GM23338 (cell line): ENCODE results near the gene PDE6C.

Experiments
- CREB1 ChIP-seq: fragments of 250-450 bp; sonication (Bioruptor Pico); IDR thresholded peaks from 2 replicates; pipeline ENCODE4 v1.5.0; 2020; ENCODE audit warnings: low read depth, mild to moderate bottlenecking, moderate library complexity
- ETS1 ChIP-seq: IDR thresholded peaks from 2 replicates; pipeline ENCODE4 v1.6.1; 2016; ENCODE audit warnings: antibody characterized with exemption
- EZH2 ChIP-seq: fragments of 200-600 bp; sonication (generic); IDR thresholded peaks from one replicate; pipeline ENCODE4 v1.8.0; 2017; ENCODE audit warnings: antibody characterized with exemption, mild to moderate bottlenecking, low read depth; ENCODE audit not compliant: unreplicated experiment
- EZH2phosphoT487 ChIP-seq: fragments of 200-600 bp; sonication (generic); IDR thresholded peaks from one replicate; pipeline ENCODE4 v1.8.1; 2018; ENCODE audit warnings: antibody characterized with exemption; ENCODE audit not compliant: unreplicated experiment
- POLR2AphosphoS5 ChIP-seq: IDR thresholded peaks from 2 replicates; pipeline ENCODE4 v1.6.1; 2016; ENCODE audit warnings: antibody characterized with exemption, low read depth
- REST ChIP-seq: IDR thresholded peaks from one replicate; pipeline ENCODE4 v1.6.1; 2018; ENCODE audit warnings: antibody characterized with exemption; ENCODE audit not compliant: unreplicated experiment
- STAT1 ChIP-seq: IDR thresholded peaks from one replicate; pipeline ENCODE4 v1.6.1; 2016; ENCODE audit warnings: antibody characterized with exemption; ENCODE audit not compliant: unreplicated experiment
- ZNF114 ChIP-seq: fragments of 250-450 bp; sonication (Bioruptor Pico); IDR thresholded peaks from 2 replicates; pipeline ENCODE4 v1.5.0; 2020; ENCODE audit warnings: mild to moderate bottlenecking, moderate library complexity
- TF ChIP-seq, protein P1 (sequence below), 2 experiments: fragments of 200-600 bp in 1 of 2; sonication (generic) in 1 of 2; conservative IDR thresholded peaks; 2 replicates each; pipeline versions ENCODE4 v1.5.1 to v1.6.1; 2016 to 2017; ENCODE audit warnings: antibody characterized with exemption in 2 of 2, low read depth in 2 of 2, mild to moderate bottlenecking in 2 of 2, moderate library complexity in 1 of 2

DNA sequence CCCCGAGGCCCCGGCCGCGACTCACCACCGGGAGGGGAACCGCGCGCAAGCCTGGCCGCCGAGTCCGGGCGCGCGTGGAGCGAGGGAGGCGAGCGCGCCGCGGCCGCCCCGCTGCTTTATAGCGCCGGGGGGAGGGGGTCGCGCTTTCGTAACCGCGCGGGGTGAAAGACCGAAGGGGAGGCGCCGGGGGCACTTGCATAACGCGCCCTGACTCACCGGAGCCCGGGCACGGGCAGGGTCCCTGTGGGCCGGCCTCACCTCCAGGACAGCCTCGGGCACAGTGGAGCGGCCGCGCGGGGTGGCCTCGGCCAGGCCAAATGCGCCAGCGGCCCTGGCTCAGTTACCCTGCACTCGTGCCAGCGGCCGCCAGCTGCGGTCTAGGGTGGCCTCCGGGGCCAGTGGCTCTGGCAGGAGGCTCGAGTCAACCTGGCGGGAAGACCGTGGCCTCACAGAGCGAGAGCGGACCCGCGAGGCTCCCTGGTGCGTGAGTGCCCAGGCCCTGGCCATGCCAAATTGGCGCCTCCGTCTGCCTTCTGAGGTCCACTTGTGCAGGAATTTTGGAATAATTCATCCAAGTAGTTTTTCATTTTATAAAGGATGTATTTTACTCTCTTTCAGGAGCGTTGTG, 11.1 kb upstream of the PDE6C start, which contains the start of gene RBP4:
- TF ChIP-seq, protein P1, sequence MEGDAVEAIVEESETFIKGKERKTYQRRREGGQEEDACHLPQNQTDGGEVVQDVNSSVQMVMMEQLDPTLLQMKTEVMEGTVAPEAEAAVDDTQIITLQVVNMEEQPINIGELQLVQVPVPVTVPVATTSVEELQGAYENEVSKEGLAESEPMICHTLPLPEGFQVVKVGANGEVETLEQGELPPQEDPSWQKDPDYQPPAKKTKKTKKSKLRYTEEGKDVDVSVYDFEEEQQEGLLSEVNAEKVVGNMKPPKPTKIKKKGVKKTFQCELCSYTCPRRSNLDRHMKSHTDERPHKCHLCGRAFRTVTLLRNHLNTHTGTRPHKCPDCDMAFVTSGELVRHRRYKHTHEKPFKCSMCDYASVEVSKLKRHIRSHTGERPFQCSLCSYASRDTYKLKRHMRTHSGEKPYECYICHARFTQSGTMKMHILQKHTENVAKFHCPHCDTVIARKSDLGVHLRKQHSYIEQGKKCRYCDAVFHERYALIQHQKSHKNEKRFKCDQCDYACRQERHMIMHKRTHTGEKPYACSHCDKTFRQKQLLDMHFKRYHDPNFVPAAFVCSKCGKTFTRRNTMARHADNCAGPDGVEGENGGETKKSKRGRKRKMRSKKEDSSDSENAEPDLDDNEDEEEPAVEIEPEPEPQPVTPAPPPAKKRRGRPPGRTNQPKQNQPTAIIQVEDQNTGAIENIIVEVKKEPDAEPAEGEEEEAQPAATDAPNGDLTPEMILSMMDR (conservative IDR thresholded peaks at IDR 0.05; ENCODE audit: low read depth in 2 of 2), result no peak
- peak; percentile 37 for TF ChIP-seq EZH2
- TF ChIP-seq POLR2AphosphoS5, result no peak
- peak; percentile 75 for TF ChIP-seq EZH2phosphoT487
- TF ChIP-seq CREB1, result no peak
- no peak for TF ChIP-seq ETS1
- no peak for TF ChIP-seq REST
- TF ChIP-seq ZNF114 (CRISPR knock-in tag), result no peak
- no peak for TF ChIP-seq STAT1
